NCI-H2029 (cell line): ENCODE data around the gene CAP1.
"Not testable (repeated sequence)": the region's sequence is repeated elsewhere in the genome, so short reads cannot be mapped to it uniquely, and the experiment has no call there.

Source experiments
- DNase-seq: peaks from one replicate; lab custom pipeline; 2025; lab: John Stamatoyannopoulos, UW

The CAP1 gene

DNA sequence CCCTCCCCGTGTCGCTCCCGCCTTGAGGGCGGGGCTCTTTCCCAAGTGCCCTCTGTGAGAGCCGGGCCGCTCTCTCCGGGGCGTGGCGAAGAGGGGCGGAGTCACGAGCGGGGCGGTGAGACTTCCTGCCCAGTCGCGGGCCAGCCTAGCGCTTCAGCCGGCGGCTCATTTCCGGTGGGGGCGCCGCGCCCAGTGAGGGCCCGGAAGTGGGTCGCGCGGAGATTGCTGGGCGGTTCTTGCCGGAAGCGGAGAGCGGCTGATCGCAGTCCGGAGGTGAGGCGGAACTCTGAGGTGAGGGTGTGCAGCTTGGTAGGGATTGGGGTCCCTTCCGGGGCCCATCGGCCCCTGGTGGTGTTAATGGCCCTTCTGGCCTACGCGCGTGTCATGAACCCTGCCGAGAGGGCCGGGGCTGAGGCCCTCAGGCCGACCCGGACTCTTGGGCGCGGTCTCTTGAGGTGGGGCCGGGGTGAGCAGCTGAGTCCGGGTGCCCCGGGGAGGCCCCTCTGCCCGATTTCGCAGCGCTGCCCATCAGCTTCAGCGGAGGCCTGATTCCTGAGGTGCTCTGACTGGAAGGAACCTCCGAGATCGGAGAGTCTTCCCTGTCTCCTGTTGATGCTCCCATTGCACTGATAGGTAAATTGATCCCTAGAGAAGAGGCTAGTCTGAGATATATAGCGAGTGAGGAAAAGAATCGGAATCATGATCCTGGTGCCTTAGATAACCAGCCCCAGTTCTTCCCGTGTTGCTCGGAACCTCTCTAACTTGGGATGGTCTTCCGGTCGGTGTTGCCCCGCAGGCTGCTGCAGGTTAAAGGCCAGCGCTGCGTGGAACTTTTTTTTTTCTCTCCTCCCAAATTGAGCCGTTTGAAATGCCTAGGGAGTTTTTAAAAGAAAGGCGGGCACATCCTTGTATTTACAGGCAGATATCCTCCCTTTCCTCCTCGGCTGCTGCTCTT is at the start of gene CAP1:
Gene CAP1 (plus strand): TSS at position 219 of the 955 bp plus-strand sequence. CDS start 18,618 bp downstream, outside the sequence.
- DNase-seq = peak; percentile 100

- no peak for DNase-seq
Observed at GRCh38 chr1:39992234-39992633, 48.3 kb upstream of the CAP1 start.

- DNase-seq = no peak
Observed at GRCh38 chr1:39992888-39993287, 47.6 kb upstream of the CAP1 start.

- DNase-seq = no peak
Observed at GRCh38 chr1:39995973-39996393, 44.5 kb upstream of the CAP1 start.

DNA sequence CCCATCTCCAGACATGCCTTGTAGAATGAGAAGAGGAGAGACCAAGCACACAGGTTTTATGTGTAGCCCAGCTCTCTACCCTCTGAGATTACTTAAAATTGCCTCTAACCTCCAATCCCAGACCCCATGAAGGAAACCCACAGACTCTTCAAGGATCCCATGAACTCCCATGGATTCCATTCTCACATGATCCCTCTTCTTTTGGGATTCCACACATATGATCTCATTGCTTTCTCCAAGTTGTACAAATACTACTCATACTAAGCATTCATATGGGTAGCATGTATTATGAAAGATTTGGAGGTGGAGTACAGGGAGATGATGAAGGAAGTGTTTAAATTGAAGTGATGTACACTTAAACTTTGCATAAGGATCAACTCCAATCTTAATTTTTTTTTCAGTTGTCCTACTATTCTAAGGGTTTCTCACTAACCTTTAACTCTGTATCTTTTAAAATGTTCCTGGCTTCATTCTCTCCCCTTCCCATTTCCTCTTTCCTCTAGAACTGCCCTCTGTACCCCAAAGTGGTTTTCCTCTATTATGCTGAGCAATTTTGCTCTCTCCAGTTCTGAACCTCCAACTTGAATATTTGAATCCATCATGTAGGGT is 44.0 kb upstream of the CAP1 start:
- DNase-seq = no peak

DNA sequence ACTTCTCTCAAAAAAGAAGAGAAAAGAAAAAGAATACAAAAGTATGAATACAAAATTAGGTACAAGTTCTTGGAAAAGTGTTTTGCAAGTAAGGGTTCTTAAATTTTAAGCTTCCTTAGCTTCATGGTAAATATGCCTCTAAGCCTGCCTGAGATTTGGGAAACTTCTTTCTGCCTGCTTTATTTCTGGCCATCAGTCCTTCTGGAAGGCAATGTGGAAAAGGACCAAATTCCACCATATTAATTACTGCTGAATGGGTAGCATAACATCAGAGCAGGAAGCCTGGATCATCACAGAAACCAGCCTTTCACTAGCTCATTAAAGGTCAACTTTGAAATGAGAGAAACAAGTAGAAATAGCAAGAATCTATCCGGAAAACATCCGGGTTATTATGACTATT is 39.1 kb upstream of the CAP1 start:
- DNase-seq = no peak

DNA sequence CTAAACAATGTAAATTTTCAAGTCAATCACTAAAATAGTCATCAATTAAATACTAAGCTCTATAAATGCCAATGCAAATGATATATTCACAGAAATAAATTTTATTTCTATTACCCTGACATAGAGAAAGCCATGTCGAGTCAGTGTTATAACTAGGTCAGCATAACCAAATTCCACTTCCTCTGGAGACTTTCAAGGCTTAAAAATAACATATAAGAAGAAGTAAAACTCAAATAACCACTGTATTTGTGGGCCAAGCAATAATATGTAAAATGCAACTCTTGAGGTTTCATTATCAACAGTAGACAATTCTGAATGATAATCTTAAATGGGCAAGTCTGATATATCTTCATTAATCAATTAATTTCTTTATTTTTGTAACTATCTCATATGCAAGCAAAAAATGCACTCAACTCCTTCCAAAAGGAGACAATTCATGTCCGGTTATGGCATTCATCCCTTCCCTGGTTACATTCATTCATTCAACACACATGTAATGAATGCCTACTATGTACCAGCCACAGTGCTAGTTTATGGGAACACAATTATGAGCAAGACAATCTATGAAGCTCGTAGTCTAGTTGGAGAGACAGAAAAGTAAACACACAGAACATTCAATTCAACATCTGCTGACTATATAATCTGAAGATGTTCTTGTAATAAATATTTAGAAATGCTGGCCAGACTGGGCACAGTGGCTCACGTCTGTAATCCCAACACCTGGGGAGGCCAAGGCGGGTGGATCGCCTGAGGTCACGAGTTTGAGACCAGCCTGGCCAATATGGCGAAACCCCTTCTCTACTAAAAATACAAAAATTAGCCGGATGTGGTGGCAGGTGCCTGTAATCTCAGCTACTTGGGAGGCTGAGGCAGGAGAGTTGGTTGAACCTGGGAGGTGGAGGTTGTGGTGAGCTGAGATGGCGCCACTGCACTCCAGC is 37.1 kb upstream of the CAP1 start:
- DNase-seq = no peak

GRCh38 chr1:40004857-40005256 is 35.7 kb upstream of the CAP1 start:
- DNase-seq = no peak

- DNase-seq = not testable (repeated sequence)
Observed at GRCh38 chr1:40007481-40008034, 33.0 kb upstream of the CAP1 start.

- DNase-seq = no peak
Observed at GRCh38 chr1:40011198-40011597, 29.3 kb upstream of the CAP1 start.

DNA sequence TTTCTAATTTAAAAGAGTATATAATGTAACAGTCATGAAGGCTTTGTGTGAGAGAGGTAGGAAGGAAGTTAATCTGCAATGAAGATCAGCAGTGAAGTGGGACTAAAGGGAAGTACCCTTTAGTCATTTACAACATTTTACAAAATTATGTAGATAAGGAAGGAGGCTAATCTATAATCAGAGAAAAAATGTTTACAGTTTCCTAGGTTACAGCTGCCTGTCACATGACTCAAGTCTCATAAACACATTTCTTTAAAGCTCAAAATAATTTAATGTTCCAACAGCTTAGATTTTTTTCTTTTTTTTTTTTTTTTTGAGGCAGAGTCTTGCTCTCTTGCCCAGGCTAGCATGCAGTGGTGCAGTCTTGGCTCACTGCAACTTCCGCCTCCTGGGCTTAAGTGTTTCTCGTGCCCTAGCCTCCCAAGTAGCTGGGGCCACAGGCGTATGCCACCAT is 26.2 kb upstream of the CAP1 start:
- no peak for DNase-seq

GRCh38 chr1:40014812-40015594 is 25.5 kb upstream of the CAP1 start:
- DNase-seq = no peak

GRCh38 chr1:40017951-40018575 is 22.5 kb upstream of the CAP1 start:
- DNase-seq = no peak

DNA sequence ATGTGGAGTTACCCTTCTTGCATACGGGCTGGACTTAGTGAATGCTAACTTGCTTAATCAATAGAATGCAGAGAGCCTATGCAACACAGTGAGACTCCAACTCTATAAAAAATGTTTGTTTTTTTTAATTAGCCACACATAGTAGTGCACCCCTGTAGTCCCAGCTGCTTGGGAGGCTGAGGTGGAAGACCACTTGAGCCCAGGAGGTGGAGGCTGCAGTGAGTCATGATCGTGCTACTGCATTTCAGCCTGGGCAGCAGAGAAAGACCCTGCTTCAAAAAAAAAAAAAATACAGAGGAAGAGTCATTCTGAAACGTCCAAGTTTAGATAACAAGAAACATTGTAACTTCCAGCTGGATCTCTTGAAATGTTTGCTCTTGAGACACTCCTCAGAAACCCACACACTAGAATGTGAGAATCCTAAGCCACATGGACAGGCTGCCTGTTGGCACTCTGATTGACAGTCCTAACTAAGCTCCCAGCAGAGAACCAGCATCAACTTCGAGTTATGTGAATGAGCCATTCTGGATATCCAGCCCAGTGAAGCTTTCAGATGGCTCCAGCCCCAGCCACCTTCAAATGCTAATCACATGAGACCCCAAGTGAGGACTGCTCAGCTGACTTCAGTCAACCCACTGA is 20.0 kb upstream of the CAP1 start:
- DNase-seq = no peak

- no peak for DNase-seq
Observed at GRCh38 chr1:40023379-40023944, 17.1 kb upstream of the CAP1 start.

- DNase-seq = no peak
Observed at GRCh38 chr1:40024671-40025070, 15.9 kb upstream of the CAP1 start.

DNA sequence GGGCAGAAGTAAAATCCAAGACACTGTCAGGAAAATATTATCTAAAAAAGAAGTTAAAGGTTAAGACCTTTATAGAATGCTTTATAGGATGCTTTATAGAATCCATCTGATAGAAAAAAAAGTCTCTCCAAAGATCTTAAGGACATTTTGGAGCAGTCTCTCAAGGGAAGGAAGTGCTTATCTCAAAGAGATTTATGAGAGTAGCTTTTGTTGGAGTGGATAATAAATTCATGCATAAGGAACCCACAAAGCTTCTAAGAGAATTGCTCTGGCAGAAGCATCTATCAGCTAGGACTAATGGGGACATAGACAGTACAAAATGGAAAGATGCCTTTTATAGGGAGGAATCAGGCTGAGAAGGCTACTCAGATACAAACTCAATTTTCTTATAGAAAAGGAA is 12.9 kb upstream of the CAP1 start:
- DNase-seq = no peak

DNA sequence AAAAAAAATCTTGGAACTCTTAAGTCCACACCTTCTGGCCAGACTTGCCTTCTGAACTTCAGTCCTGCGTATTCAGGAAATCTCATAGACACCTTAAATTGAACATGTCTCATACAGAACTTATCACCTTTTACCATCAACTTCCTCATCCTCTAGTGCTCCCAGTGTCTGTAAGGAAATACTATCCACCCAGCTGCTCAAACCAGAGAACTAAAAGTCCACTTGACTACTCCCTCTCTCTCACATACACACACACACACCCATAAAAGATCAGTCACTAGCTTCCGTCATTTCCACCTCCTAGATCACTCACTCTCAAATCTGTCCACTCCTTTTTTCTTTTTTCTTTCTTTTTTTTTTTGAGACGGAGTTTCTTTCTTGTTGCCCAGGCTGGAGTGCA is 10.9 kb upstream of the CAP1 start:
- DNase-seq = no peak

DNA sequence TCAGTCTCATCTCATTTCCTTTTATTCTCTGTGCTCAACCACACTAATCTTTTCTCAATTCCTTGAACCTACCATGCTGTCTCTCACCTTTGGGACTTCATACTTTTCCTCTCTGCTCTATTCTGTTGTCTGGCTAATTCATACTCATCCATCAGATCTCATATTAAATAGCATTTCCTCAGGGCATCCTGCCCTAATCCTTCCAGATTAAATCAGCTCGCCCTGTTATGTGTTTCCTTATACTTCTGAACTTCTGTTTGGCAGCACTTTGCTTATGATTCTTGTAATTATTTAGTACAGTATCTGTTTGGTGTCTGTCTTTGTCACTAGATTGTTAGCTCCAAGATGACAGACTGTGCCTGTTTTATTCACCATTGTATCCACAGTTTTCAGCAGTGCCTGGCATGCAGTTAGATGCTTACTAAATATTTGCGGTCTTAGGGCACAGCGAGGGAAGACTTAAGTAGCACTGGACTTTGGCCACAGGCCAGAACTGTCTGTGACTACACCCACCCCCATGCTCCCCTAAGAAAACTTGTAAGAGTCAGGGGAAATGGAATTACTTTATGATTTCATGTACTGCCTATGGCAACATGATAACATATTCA is 9.9 kb upstream of the CAP1 start:
- no peak for DNase-seq
